Ovary (tissue), 3 donors: ENCODE results near the gene SF3A1.

Source experiments
- CTCF ChIP-seq, 3 donors: fragments of 450-650 bp in 2 of 3; fragments of 200-600 bp in 1 of 3; IDR thresholded peaks; one replicate each; pipeline versions ENCODE4 v1.5.1 to v1.8.0; 2016 to 2022; ENCODE audit warnings: antibody characterized with exemption in 3 of 3, mild to moderate bottlenecking in 1 of 3
- EP300 ChIP-seq: sonication (generic); formaldehyde crosslinking; IDR thresholded peaks from one replicate; pipeline ENCODE4 v1.6.1; 2017; ENCODE audit warnings: antibody characterized with exemption
- POLR2A ChIP-seq: fragments of 450-650 bp; IDR thresholded peaks from one replicate; pipeline ENCODE4 v1.6.1; 2017; ENCODE audit warnings: antibody characterized with exemption, mild to moderate bottlenecking, moderate library complexity
- donor health status: DM: no; HTN: no; CAD: no.

GRCh38 chr22:30326255-30326705, 30.4 kb downstream of the SF3A1 start:
- TF ChIP-seq CTCF (IDR thresholded peaks at IDR 0.05) (no peak), POLR2A (no peak), EP300 (no peak)
